Skin of body (tissue), 2 donors: ENCODE measurements around the gene FCHSD2. TPM values are rescaled to one million over a fixed set of nuclear protein-coding genes. Genes with fewer than 3 reads are reported as not detected.
A peak's percentile ranks its signal among the peaks of the same experiment; 100 is the strongest.
"Not testable (repeated sequence)": the region's sequence is repeated elsewhere in the genome, so short reads cannot be mapped to it uniquely, and the experiment has no call there.

Experiments
- DNase-seq: peaks from one replicate; lab custom pipeline; 2025; lab: John Stamatoyannopoulos, UW
- total RNA-seq: library from RNA; depleted of rRNA; stranded (reverse); fragments of >200 nt; gene quantifications from one replicate; pipeline ENCODE4 v1.2.3, GENCODE V29; 2014

Gene FCHSD2
- total RNA-seq, 1 donor from 2014 or later, result 18.7 TPM

DNA sequence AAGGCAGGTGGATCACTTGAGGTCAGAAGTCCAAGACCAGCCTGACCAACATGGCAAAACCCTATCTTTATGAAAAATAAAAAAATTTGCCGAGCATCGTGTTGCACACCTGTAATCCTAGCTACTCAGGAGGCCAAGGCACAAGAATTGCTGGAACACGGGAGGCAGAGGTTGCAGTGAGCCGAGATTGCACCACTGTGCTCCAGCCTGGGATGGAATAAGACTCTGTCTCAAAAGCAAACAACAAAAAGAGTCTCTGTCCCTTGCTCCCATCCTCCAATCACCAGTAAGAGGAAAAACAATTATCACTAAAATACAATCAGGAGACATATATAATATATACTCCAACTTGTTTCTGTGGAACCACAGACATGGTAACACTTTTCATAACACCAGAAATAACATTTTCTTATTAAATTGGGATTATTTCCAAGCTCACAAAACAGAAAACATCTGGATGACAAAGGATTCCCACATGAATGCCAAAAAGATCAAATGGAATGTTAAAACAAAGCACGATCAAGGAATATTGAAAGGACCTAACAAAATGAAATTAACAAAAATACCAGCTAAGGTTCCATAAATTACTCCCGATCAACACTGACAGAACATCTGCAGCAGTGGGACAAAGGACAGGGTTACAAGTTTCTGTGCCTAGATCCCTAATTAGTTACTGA lies 15.2 kb downstream of the FCHSD2 start:
- DNase-seq, result peak; percentile 51

DNA sequence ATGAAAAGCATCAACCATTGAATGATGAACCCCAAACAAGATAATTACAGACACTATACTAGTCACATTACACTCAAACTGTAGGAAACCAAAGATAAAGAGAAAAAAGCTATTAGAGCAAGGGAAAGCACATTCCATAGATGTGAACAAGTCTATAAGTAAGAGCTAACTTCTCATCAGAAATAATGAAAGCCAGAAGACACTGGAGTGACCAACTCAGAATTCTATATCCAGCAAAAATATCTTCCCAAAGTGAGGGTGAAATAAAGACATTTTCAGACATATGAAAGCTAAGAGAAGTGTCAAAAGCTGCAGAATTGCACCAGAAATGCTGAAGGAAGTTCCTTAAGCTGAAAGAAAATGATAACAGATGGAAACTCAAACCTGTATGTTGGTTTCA lies 17.3 kb downstream of the FCHSD2 start:
- DNase-seq, result no peak

DNA sequence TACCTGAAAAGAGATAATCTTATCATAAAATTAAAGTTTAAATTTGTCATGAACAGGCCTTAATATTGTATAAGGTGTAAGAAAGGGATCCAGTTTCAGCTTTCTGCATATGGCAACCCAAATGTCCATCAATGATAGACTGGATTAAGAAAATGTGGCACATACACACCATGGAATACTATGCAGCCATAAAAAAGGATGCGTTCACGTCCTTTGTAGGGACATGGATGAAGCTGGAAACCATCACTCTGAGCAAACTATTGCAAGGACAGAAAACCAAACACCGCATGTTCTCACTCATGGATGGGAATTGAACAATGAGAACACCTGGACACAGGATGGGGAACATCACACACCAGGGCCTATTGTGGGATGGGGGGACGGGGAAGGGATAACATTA lies 18.2 kb downstream of the FCHSD2 start:
- DNase-seq, result not testable (repeated sequence)

DNA sequence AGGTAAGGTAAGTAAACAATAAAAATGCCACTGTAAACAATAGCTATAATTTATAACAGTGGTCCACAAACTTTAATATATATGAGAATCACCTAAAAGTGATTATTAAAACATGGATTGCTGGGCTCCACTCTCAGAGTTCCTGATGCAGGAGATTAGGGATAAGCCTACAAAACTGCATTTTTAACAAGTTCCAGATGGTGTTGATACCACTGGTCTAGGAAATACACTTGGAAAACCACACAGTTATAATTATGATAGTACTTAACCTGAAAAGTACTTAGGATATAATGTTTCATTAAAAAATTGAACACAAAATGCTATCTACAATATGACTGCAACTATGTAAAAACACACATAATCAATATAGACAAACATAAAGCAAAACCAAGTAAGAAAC lies 20.4 kb downstream of the FCHSD2 start:
- DNase-seq, result no peak

- no peak for DNase-seq
These were observed 25.0 kb downstream of the FCHSD2 start for GRCh38 chr11:73117071-73117470.

- DNase-seq, result no peak
These were observed 25.5 kb downstream of the FCHSD2 start for GRCh38 chr11:73116636-73117035.

- DNase-seq, result no peak
These were observed 27.3 kb downstream of the FCHSD2 start for GRCh38 chr11:73114835-73115220.

GRCh38 chr11:73114110-73114834 lies 27.8 kb downstream of the FCHSD2 start:
- no peak for DNase-seq

- DNase-seq, result no peak
These were observed 28.7 kb downstream of the FCHSD2 start for GRCh38 chr11:73113426-73113825.

DNA sequence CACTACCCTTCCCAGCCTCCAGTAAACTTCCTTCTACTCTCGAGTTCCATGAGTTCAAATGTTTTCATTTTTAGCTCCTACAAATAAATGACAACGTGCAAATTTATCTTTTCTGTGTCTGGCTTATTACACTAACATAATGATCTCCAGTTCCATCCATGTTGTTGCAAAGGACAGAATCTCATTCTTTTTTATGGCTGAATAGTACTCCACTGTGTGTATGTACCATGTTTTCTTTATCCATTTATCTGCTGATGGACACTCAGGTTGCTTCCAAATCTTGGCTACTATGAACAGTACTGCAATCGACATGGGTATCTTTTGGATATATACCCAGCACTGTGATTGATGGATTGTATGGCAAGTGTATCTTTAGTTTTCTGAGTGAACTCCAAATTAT lies 34.5 kb downstream of the FCHSD2 start:
- DNase-seq, result no peak

- no peak for DNase-seq
These were observed 35.8 kb downstream of the FCHSD2 start for GRCh38 chr11:73106347-73106746.

- DNase-seq, result no peak
These were observed 41.5 kb downstream of the FCHSD2 start for GRCh38 chr11:73100578-73100977.

GRCh38 chr11:73099512-73100266 lies 42.4 kb downstream of the FCHSD2 start:
- DNase-seq, result no peak

- DNase-seq, result no peak
These were observed 46.5 kb downstream of the FCHSD2 start for GRCh38 chr11:73095613-73096012.

- no peak for DNase-seq
These were observed 50.4 kb downstream of the FCHSD2 start for GRCh38 chr11:73091521-73092305.

- DNase-seq, result no peak
These were observed 54.4 kb downstream of the FCHSD2 start for GRCh38 chr11:73087730-73088129.

DNA sequence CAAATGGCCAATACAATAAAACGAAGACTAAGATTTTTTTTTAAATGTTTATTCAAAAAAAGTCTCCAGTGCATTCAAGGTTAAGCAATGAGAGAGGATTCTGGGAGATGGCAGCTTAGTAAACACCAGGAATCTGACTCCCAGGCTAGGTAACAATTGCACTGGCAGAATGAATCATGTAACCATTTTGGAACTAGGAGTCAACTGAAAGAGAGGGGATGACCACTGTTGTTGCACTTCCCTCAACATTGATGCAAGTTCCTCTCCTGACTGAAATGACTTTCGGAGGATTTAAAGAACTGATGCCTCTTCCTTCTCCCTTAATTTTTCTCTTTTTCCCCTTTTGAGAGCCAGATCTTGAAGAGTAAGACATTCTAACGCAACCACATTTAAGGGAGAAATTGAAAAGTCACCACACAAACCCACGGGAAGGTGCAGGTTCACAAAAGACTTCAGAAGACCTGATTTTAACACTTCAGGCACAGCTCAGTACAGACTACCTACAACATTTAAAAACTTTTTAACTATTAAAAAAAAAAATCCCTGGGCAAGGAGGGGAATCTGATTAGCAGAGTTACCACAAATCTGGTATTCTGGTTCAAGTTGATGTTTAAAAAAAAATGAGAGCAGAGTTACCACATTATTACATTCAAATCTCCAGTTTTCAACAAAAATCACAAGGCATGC lies 56.8 kb downstream of the FCHSD2 start:
- no peak for DNase-seq

- no peak for DNase-seq
These were observed 63.5 kb downstream of the FCHSD2 start for GRCh38 chr11:73078631-73079030.

DNA sequence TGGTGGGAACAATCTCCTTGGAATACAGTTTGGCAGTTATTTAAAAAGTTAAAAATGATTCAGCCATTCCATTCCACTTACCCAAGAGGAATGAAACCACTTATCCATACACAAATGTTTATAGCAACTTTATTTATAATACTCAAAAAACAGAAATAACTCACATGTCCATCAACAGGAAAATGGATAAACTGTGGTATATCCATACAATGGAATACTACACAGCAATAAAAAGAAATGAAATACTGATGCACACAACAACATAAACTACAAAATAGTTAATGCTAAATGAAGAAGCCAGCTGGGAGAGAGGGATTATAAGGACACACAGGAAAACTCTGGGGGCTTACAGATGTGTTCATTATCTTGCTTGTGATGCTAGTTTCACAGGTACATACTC lies 64.7 kb downstream of the FCHSD2 start:
- no peak for DNase-seq

DNA sequence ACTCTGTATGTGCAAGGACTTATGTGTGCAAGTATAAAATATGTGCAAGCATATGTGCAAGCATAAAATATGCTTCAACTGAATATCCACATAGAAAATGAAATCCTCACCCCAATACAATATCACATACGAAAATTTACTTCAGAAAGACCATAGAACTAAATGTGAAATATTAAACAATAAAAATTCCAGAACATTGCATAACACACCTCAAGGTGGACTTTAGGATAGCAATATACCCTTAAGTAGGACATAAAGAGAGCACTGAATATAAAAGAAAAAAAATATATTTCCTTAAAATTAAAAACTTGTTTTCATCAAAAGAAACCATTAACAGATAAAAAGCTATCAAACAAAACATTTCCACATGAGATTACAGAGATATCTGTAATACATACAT lies 67.8 kb downstream of the FCHSD2 start:
- DNase-seq, result no peak

DNA sequence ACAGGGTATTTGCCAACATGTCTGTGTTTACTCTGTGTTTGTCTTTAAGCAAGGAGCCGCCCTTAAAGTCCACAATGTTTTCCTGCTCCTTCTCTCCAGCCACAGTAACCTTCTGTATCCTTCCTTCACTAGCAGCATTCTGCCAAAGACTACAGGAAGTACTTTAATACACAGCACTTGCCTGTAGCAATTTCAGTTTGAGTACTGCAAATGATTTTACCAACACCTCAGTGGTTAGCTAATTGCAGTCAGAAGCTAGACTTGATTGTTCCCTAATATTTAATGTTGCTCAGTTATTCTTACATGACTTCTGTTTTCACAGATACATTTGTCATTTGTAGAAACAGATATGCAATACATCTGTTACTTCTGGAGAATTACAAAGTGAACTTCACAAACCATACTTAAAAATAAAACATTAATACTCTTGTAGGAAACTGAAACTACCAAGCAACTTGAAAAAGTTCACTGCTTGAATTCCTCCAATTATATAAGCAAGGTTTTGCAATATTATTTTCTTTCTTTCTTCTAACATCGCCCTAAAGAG lies 69.1 kb downstream of the FCHSD2 start:
- DNase-seq, result no peak
